ENCODE data around the gene CCDC190.
"Not testable (repeated sequence)": the region's sequence is repeated elsewhere in the genome, so short reads cannot be mapped to it uniquely, and the experiment has no call there.

Gene CCDC190

DNA sequence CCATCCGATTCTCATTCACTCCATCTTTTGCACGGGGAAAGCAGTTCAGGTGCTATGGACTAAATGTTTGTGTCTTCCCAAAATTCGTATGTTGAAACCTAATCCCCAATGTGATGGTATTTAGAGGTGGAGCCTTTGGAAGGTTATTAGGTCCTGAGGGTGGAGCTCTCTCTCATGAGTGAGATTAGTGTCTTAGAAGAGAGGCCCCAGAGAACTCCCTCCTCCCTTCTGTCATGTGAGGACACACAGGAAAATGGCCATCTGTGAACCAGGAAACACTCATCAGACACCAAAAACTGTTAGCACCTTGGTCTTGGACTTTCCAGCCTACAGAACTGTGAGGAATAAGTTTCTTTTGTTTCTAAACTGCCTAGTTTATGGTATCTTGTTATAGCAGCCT is 15.8 kb upstream of the CCDC190 start:
- no peak for DNase-seq

DNA sequence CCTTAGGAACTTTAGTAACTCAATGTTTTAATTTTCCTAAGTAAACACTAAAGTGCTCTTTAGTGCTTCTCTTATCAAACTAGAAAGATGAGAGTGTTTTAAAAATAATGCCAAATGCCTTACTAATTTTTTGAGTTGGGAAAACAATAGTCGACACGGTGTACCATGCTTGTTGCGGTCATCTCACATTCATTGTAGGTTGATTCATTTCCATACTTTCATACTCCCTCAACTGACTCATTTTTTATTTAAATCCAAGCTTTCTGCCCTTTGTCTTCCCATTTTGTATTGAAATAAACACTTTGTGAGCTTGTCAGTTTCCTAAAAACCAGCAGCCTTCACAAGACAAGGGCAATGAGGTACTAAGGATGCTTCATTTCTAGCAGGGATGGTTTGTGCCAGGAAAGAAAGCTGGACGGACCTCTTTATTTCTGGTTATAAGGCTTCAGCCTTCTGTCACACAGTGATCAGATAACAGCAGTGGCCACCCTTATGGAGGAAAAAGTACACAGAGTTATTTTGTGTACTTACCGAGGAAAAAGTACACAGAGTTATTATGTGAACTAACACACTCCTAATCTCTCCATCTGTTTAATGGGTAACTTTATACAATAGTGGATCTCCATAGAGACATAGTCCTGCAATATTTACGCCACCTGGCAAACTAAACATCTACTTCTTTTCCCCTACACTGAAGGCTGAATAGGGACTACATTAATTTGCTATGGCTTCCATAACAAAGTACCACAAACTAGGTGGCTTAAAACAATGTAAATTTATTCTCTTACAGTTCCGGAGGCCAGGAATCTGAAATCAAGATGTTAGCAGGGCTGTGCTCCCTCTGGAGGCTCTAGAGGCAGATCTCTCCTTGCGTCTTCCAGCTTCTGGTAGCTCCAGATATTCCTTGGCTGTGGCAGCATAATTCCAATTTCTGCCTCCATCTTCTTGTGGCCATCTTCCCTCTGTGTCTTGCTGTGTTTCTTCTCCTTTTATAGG is 13.0 kb upstream of the CCDC190 start:
- no peak for DNase-seq

DNA sequence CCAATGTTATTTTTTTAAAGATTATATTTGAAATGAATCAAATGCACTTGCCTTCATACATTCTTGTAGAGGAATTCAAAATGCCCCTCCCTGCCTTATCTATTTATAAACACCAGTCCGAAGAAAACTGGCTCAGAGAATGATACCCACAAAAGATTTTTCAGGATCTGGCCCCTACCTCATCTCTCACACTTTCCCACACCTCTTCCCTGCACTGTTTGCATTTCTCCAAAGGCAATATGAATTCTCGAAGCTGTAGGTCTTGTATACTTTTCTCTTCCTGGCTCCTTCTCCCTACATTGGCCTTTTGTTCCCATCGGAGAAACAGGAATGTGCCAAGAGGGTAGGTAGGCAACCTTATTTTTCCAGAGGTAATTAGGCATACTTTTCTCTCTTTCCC is 12.0 kb upstream of the CCDC190 start:
- no peak for DNase-seq

DNA sequence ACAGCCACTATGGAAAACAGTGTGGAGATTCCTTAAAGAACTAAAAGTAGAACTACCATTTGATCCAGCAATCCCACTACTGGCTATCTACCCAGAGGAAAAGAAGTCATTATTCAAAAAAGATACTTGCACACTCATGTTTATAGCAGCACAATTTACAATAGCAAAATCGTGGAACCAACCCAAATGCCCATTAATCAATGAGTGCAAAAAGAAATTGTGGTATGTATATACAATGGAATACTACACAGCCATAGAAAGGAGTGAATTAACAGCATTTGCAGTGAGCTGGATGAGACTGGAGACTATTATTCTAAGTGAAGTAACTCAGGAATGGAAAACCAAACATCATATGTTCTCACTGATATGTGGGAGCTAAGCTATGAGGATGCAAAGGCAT is 10.4 kb upstream of the CCDC190 start:
- not testable (repeated sequence) for DNase-seq

DNA sequence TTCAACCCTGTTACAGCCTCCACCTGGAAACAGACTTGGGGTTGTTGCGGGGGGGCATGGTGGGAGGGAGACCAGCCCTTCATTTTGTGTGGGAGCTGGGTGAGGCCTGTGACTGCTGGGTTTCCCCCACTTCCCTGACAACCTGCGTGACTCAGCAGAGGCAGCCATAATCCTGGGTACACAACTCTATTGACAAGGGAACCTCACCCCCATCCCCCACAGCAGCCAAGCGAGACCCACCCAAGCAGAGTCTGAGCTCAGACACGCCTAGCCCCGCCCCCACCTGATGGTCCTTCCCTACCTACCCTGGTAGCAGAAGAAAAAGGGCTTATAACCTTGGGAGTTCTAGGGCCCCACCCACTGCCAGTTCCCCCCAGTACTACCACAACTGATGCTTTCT is 8.0 kb upstream of the CCDC190 start:
- no peak for DNase-seq

DNA sequence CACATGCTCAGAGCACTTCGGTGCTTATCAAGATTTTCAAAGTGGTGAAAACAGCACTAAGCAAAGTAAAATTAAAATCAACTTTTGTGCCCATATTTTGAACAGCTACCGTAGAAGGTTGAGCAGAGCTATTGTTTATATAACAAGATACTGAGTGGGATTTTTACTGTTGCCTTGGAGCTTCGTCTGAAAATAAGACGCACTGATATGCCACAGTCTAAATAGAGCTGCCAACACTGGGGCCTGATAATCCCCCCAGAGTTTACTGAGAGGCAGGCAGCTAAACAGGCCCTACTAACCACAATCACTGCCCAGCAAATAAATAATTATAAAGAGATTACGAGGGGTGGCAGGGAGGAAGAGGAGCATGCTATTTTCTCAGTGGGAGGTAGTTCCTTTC is 650 bp upstream of the CCDC190 start:
- no peak for DNase-seq

DNA sequence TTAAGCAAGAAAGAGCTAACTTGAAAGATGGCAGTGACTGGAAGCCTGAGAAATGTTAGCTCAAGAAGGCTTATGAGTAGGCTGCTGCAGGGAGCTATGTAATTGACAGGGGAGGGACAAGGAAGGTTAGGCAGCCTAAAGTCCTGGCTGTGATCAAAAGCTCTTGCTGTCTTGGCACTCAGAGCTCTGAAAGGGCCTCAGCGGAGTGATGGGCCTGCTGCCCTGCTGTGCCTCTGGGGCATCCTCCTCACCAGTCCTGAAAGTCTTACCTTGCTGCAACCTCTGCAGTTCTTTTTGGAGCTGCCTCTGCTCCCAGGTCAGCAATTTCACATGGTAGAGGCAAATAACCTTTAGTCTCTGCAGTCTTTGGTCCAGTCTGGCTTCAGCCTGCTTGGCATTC is 1.8 kb downstream of the CCDC190 start:
- no peak for DNase-seq

DNA sequence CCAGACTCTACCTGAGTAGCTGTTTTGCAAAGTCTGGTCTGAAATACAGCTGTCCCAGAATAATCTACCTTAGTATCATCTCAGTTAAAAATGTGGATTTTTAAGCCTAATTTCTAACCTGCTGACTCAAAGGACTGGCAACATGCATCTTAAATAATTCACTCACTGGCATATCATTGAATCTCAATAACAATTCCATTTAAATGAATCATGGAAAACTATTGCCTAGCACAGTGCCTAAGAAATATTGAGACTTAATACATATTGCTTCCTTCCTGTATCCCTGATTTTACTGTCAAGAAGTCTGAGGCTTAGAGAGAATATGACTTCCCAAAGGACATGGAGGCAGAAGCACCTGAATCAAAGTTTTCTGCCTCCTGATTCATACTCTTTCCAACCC is 3.1 kb downstream of the CCDC190 start:
- DNase-seq = no peak

DNA sequence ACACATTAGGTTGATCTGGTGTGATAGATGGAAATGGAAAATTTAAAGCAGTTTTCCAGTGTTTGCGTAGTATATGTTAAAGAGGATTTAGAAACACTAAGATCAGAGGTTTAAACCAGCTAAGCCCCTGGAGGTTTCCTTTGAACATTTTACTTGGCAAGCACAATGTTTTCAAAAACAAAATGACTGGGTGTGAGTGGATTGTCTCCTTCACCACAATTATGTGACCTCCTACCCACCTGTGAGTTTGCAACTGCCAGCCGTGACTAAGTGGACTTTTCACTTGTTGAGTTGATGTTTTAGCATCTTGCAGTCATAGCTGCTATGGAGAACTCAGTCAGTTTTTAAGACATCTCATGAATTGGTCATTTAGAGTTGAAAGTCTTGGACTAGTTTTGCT is 4.7 kb downstream of the CCDC190 start:
- no peak for DNase-seq

DNA sequence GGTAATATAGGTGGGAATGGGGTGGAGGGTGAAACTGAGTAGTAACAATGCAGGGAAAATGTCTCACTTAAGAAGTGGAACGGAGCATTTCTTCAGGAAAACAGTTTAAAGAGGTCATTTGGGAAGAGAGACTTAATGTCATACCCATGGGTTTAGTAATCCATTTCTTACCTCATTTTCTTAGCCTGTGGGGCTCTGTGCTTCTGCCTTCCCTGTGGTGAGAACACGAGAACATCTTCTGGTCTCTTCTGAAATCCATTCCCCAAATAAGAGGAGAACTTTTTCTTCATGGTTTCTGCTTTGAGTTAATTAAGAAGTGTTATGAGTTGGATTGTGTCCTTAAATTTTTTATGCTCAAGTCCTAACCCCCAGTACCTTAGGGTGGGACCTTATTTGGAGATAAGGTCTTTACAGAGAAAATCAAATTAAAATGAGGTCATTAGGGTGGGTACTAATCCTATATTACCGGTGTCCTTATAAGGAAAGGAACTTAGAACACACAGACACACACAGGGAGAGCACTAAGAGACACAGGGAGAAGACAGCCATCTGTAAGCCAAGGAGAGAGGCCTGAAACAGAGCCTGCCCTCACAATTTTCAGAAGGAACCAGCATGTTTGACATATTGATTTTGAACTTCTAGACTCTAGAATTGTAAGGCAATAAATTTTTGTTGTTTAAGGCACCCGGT is 5.4 kb downstream of the CCDC190 start:
- DNase-seq = no peak

DNA sequence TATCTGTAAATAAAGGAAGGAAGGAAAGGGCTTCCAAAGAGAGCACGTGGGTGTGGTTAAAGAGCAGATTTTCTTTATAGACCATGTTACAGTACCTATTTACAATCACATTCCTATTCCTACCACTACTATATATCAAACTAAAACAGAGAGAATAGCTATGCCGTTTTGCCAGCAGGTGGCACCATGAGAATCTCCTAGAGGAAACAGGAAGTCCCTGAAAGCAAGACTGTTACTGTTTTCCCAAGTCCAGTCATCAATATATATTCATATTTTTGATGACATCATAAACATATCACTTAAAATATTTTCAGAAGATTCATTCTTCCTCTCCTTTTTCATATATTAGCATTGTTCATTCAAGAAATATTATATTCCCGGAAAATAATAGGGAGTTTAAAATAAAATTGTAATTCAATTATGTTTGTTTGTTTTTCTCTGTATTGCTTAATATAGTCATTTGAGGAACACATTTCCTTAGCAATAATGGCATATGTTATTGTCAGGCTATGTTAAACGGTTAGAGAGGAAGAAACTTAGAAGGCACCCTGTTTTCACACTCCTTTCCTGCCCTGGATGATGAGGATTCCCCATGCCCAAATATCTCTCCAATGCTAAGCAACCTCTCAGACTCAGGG is 6.6 kb downstream of the CCDC190 start:
- peak; percentile 66 for DNase-seq

DNA sequence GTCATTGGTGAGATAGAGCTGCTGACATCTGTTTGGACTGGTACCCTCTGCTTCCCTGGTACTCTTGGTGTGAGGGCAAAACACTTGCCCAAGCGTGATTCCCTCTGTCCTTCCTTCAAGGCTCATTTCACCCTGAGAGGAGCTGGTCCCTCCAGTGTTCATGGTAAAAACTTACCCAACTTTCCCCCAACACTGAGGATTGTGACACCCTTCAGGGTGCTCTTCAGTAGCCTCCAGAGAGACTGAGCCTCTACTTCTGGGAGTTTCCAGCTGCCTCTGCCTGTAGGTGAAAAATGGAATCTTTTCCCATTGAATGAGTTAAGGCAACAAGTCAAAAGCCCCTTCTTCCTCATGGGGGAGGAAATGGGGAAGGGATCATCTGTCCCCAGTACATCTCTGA is 9.6 kb downstream of the CCDC190 start:
- DNase-seq = no peak

DNA sequence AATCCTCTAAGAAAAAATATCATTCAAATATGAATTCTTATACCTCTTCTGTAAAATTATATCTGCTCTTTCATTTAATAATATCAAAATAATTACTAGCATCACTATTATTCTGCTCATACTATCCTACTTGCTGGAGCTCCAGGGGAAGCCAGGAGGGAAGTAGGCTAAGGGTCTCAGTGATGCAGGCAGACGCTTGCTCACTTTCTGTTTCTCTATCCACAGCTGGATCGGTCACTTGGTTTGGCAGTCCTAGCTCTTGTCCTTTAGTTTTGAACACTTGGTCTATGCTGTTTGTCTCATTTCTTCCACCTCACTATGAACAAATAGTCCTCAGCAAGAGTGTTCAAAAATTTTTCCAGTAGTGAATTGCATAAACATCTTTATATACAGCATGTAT is 11.3 kb downstream of the CCDC190 start:
- DNase-seq = no peak

DNA sequence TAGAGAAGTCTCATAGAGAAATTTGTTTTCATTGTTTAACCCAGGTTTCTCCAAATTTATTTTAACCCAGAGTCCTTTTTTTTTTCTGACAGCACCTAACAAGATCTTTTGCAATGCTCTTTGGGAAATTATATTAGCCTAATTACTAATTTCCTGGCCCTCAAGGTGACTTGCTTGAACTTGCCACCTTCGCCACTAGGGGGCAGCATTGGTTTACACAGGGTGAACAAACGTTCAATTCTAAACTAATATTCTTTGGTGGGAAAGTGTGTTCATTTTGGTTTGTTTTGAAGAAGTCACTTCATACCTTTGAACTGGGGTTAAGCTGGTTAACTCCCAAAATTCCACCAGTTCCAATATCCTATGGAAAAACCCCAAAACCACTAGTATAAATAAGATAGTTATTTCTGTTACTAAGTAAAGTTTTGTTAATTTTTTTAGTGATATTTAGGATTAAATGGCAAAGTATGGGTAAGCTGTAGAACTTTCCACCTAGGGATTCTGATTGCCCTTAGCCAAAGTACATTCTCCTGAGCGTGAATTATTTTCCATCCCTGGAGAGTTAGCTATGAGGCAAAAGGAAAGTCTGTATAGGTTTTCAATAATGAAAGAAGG is 13.0 kb downstream of the CCDC190 start:
- peak; percentile 45 for DNase-seq

DNA sequence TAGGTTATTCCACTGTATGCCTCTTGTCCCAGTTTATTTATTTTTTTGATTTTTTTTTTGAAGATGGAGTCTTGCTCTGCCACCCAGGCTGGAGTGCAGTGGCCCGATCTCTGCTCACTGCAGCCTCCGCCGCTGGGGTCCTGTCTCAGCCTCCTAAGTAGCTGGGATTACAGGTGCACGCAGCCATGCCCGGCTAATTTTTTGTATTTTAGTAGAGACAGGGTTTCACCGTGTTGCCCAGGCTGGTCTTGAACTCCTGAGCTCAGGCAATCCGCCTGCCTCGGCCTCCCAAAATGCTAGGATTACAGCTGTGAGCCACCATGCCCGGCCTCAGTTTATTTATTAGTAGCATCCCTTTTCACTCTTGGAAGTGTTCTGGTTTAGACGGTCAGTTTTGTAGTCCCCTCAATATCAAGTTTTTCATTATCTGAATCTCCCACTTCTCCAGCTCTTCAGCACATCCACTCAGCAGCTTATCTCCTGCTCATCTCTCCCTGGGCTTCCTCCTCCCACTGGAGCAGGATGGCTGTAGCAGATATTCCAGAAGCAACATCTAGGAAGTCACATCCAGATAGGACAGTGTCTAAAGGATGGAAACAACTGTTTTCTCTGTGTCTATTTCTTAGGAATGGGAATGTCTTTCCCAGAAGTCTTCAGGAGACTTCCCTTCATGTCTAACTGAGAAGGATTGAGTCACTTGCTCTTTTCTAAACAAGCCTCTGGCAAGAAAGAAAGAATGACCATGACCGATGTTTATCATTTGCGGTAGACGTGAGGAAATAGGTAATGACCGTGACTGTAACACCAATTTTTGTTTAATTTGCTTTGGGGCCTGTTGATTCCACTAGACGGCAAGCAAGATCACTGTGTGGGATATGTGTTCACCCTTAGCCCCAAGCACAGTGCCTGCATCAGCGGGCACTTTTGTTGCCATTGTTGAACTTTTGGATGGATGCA is 14.4 kb downstream of the CCDC190 start:
- no peak for DNase-seq

DNA sequence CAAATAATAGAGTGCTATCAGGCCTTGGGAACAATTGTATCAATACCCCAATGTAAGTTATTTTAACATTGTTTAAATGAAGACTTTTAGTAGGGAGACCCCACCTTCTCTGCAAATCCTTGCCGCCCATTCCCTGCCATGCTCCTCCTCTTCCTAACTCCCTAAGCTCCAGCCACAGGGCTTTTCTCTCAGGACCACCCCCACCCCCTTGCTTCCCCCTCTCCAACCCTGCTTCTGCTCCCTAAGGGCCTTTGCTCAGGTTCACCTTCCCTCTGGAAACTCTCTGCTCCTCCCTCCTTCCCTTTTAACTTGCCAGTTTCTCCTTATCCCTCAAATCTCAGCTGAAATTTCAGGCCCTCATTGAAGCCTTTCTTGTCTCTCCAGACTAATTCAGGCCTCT is 16.8 kb downstream of the CCDC190 start:
- no peak for DNase-seq

DNA sequence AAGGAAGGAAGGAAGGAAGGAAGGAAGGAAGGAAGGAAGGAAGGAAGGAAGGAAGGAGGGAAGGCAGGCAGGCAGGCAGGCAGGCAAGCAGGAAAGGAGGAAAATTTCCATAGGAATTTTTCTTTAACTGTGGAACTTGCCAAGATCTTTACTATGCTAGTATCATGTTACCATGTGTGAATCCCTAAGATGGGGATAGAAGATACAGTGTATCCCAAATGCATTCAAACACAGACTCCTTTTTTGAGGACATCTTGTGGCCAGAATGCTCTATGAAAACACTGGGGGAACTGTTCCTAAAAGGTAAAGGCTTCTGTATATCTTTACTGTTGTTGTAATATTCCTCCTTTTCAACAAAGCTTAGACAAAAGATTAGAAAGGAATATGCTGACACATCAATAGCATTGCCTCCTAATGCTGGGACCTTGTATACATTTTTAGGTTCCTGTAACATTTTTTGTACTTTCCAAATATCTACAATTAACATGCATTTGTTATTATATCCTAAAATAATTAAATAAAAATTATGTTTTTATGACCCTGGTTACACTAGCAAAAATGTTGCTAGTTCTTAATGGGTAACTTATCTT is 20.6 kb downstream of the CCDC190 start:
- no peak for DNase-seq

DNA sequence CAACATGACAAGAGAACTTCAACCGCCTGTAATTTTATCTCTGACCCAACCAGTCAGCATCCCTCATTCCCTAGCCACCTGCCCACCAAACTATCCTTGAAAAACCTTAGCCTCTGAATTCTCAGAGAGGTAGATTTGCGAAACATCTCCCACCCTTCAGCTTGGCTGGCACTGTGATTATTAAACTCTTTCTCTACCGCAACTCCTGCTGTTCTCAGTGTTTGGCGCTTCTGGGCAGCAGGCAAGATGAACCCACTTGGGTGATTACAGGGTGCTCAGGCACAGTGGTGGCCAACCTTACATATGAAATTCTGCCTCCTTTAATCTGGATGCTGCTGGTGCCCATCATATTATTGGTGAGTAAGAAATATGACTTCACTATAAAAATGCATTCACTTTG is 22.1 kb downstream of the CCDC190 start:
- DNase-seq = no peak

DNA sequence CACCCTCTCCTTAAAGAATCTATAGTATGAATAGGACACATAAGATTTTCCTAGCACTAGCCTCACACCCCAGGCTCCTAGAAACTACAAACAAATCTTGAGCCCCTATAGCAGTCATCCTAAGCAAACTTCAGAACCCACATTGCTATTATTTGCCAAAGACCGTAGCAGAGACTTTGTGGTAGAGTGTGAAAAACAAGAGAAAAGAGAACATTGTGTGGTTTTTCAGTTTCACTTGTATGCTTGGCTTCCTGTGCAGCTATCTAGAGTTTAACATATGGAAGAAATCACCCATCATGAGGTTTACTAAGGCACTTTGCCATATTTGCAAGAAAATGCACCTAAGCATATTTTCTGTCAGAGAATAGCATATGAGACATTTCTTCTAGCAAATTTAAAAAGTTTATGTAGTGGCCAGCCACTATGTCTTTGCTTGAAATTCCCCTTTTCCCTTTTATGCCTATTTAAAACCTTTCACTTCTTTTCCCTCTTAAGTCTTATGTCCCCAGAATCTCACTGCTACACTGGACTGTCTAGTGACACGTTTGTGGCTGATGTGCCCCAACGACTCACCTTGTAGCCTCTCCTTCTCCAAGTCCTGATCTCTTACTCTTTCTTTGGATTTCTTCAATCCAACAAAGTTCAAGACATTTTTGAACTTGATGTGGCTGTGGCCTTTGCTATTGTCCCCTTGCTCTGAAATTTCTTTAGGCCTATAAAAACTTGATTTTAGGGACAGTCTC is 25.6 kb downstream of the CCDC190 start:
- DNase-seq = no peak

DNA sequence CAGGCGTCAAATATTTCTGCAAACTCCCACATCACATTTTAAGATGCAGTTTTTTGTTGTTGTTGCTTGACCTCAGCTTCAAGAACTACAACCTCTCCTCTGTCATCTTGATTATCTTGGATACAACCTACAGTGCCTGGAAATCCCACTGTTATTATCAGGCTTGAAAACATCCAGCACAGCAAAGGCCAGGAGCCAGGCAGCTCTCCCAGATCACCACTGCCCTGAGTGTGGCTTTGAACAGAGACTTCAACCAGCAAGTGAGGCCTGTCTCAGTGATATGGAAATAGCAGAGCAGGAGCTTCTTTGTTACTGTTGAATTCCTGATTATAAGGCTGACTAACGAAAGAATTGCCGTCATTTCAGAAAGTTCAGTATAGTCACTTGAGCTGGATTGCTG is 28.5 kb downstream of the CCDC190 start:
- no peak for DNase-seq

DNA sequence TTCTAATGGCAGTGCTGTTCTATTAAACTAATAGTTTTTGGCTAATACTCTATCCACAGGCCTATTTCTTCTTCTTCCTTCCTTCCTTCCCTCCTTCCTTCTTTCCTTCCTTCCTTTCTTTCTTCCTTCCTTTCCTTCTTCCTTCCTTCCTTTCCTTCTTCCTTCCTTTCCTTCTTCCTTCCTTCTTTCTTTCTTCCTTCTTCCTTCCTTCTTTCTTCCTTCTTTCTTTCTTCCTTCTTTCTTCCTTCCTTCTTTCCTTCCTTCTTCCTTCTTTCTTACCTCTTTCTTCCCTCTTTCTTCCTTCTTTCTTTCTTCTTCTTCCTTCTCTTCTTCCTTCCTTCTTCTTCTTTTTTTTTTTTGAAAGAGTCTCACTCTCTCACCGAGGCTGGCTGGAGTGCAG is 31.7 kb downstream of the CCDC190 start:
- DNase-seq = no peak

Data from NCI-H446 treated with DMSO at 0.1 percent for 48 hours (cell line).